ENCODE data around the gene PGAP2. TPM values are rescaled to one million over a fixed set of nuclear protein-coding genes. Genes with fewer than 3 reads are reported as not detected.

Gene PGAP2
- total and polyA plus RNA-seq, 10 of the 15 experiments (the other 5 are each of a cell fraction or from before 2014, with no cell fraction given) = 12.3 to 37.4 (median 31.9) TPM

DNA sequence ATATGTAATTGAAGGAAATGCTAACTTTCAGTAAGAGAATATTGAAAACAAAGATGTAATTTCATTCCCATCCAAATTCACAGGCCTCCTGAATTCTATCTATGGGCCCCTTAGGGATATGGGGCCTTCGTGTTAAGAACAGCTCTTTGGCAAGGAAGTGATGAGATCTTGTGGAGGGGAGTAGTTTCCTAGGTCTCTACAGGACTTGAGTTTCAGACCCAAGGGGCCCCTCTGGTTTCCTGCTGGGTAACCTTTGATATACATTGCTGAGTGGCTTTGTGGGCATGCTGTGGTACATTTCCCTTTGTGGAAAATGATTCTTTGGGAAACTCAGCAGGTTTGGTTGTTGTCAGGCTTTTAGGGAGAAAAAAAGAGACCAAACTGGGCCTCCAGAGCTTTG lies 53.3 kb downstream of the PGAP2 start (continued):
- TF ChIP-seq, protein P1, sequence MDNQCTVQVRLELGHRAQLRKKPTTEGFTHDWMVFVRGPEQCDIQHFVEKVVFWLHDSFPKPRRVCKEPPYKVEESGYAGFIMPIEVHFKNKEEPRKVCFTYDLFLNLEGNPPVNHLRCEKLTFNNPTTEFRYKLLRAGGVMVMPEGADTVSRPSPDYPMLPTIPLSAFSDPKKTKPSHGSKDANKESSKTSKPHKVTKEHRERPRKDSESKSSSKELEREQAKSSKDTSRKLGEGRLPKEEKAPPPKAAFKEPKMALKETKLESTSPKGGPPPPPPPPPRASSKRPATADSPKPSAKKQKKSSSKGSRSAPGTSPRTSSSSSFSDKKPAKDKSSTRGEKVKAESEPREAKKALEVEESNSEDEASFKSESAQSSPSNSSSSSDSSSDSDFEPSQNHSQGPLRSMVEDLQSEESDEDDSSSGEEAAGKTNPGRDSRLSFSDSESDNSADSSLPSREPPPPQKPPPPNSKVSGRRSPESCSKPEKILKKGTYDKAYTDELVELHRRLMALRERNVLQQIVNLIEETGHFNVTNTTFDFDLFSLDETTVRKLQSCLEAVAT (IDR thresholded peaks at IDR 0.05) = no peak
- TF ChIP-seq ZNF384 (IDR thresholded peaks at IDR 0.05; ENCODE audit: borderline replicate concordance, low read depth, low read length) = no peak
- no peak for TF ChIP-seq WRNIP1 (IDR thresholded peaks at IDR 0.05; ENCODE audit: borderline replicate concordance, low read depth, low read length)
- peak; percentile 24 to 40; a peak in 2 of 4 replicates for TF ChIP-seq IKZF2 (IDR thresholded peaks at IDR 0.05)

DNA sequence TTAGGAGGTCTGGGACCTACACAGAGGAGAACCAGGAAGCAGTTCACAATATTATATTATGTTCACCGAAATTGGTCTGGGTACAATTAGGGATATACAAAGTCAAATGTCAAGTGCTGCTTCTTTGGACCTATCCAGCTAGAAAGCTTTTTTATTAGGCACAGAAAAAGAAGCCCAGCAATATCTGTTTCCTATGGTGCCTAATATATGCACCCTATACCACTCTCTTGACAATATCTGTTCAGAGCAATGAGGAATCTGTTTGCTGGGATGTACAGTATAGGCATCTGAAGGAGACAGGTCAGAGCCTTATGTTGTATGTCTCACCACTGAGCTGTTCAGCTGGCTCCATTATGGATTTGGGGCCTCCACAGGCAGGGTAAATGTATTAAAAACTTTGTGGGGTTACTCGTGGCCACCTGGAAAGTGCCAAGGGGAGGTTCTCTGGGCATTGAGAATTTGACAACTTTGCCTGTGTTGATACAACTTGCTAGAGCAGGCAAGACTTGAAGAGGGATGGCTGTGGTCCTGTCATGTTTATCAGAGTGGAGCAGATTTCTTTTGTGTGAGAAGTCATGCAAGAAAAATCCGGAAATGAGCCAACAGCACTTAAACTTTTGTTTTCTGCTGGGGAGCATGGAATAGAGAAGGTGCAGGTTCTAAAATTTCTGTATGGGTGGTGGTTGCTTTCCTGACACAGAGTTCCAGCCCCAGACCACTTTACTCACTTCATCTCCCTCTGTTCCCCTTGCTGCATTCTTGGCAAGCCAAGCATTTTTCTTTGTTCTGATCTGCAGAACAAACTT lies 57.2 kb downstream of the PGAP2 start:
- ChIA-PET RAD21 (ENCODE audit: unreplicated experiment) (interaction anchor here (0.7 to 7.0 kb wide), 15 partner anchors 8 to 87 kb away, joined by 3 to 114 read pairs (median 4); partner anchors contain the start of genes RHOG and STIM1), CTCF (interaction anchor here (1.3 to 39.6 kb wide), 6 partner anchors 1 to 208 kb away, joined by 3 to 1047 read pairs (median 8); partner anchors contain the start of genes RHOG and STIM1), SMC1A (ENCODE audit: uncharacterized antibody, unreplicated experiment) (interaction anchor here (1.0 to 23.8 kb wide), 8 partner anchors 8 to 207 kb away, joined by 3 to 633 read pairs (median 12); partner anchors contain the start of gene STIM1), POLR2A (interaction anchor here (0.6 to 18.1 kb wide), 14 partner anchors 8 to 521 kb away, joined by 3 to 405 read pairs (median 6); partner anchors contain the start of gene STIM1)
- peak overlapping the region; percentile 47 for H3K4me3 ChIP-seq
- FAIRE-seq (no peak), DNase-seq (ENCODE audit: low read depth, low spot score) (no peak), ATAC-seq (peak; percentile 40)
- BruUV-seq (replicated peaks) = no TSS peak
- H3K27ac ChIP-seq (ENCODE audit: control insufficient read depth, insufficient read depth) = peak overlapping the region; percentile 82
- intact Hi-C loops (cut with micrococcal nuclease; ENCODE audit: unreplicated experiment) (no loop called here), in situ Hi-C loops (cut with MboI) (loop anchor here (25.0 kb wide), 2 partner anchors 1472 to 1822 kb away; partner anchors contain the start of genes OR51B5, TRIM22 and TRIM5)
- WGBS (ENCODE audit: insufficient coverage, insufficient replicate concordance, low lambda C conversion rate, missing lambda C conversion rate) = 36% methylated on average over 3 of the region's 3 CpGs
- no peaks in the 10 kb centered on the region for H4K20me1 ChIP-seq (ENCODE audit: control insufficient read depth, insufficient read depth)
- H3K36me3 ChIP-seq (ENCODE audit: control insufficient read depth in 2 of 2, insufficient read depth in 2 of 2, low read length in 1 of 2) = no peaks in the 10 kb centered on the region
- peak overlapping the region; percentile 3; the same call in 1 of the 2 replicates for H2AFZ ChIP-seq (ENCODE audit: control insufficient read depth, low read depth, low read length)
- peaks cover 67% of the 10 kb centered on the region for H3K4me1 ChIP-seq (ENCODE audit: control insufficient read depth, insufficient read depth, low read length)
- H3K9ac ChIP-seq (ENCODE audit: control insufficient read depth, insufficient read depth, low read length) = peak overlapping the region; percentile 56
- H3K4me2 ChIP-seq (ENCODE audit: control insufficient read depth, insufficient read depth) = peak overlapping the region; percentile 86
- no peaks in the 10 kb centered on the region for H3K27me3 ChIP-seq (replicated peaks in 1 of 2; ENCODE audit: control insufficient read depth in 2 of 2, insufficient read depth in 2 of 2, low read length in 1 of 2)
- no peaks in the 10 kb centered on the region for H3K9me3 ChIP-seq (replicated peaks; ENCODE audit: control insufficient read depth, insufficient read depth, low read length)
- peaks cover 97% of the 10 kb centered on the region for H3K79me2 ChIP-seq (ENCODE audit: control insufficient read depth, insufficient read depth, low read length)
- TF ChIP-seq, protein P2, sequence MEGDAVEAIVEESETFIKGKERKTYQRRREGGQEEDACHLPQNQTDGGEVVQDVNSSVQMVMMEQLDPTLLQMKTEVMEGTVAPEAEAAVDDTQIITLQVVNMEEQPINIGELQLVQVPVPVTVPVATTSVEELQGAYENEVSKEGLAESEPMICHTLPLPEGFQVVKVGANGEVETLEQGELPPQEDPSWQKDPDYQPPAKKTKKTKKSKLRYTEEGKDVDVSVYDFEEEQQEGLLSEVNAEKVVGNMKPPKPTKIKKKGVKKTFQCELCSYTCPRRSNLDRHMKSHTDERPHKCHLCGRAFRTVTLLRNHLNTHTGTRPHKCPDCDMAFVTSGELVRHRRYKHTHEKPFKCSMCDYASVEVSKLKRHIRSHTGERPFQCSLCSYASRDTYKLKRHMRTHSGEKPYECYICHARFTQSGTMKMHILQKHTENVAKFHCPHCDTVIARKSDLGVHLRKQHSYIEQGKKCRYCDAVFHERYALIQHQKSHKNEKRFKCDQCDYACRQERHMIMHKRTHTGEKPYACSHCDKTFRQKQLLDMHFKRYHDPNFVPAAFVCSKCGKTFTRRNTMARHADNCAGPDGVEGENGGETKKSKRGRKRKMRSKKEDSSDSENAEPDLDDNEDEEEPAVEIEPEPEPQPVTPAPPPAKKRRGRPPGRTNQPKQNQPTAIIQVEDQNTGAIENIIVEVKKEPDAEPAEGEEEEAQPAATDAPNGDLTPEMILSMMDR (IDR thresholded peaks at IDR 0.05 in 2 of 3, conservative IDR thresholded peaks at IDR 0.05 in 1 of 3; ENCODE audit: control insufficient read depth in 2 of 3, extremely low read depth in 1 of 3, insufficient read depth in 1 of 3, low read depth in 3 of 3, low read length in 3 of 3) = no peak
- TF ChIP-seq, protein P3, sequence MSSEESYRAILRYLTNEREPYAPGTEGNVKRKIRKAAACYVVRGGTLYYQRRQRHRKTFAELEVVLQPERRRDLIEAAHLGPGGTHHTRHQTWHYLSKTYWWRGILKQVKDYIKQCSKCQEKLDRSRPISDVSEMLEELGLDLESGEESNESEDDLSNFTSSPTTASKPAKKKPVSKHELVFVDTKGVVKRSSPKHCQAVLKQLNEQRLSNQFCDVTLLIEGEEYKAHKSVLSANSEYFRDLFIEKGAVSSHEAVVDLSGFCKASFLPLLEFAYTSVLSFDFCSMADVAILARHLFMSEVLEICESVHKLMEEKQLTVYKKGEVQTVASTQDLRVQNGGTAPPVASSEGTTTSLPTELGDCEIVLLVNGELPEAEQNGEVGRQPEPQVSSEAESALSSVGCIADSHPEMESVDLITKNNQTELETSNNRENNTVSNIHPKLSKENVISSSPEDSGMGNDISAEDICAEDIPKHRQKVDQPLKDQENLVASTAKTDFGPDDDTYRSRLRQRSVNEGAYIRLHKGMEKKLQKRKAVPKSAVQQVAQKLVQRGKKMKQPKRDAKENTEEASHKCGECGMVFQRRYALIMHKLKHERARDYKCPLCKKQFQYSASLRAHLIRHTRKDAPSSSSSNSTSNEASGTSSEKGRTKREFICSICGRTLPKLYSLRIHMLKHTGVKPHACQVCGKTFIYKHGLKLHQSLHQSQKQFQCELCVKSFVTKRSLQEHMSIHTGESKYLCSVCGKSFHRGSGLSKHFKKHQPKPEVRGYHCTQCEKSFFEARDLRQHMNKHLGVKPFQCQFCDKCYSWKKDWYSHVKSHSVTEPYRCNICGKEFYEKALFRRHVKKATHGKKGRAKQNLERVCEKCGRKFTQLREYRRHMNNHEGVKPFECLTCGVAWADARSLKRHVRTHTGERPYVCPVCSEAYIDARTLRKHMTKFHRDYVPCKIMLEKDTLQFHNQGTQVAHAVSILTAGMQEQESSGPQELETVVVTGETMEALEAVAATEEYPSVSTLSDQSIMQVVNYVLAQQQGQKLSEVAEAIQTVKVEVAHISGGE (CRISPR knock-in tag; IDR thresholded peaks at IDR 0.05) = no peak
- no peak for TF ChIP-seq PML (IDR thresholded peaks at IDR 0.05; ENCODE audit: low read length)
- no peak for TF ChIP-seq JUND (IDR thresholded peaks at IDR 0.05; ENCODE audit: low read depth, low read length)

All from GM12878 (cell line).